SIG-M5 (cell line): ENCODE results near the gene MORN2.
"Not testable (repeated sequence)": the region's sequence is repeated elsewhere in the genome, so short reads cannot be mapped to it uniquely, and the experiment has no call there.

Experiments used
- DNase-seq: peaks from one replicate; lab custom pipeline; 2025; lab: John Stamatoyannopoulos, UW

Gene MORN2

GRCh38 chr2:38875576-38876367, at the start of gene MORN2, which contains the start of gene DHX57:
Gene MORN2, plus strand, starts transcription at chr2:38875976.
Gene DHX57, minus strand, starts transcription at chr2:38875934. Its CDS starts 7,529 bp downstream, at chr2:38868405.
- DNase-seq = no peak

GRCh38 chr2:38827539-38828145, 48.1 kb upstream of the MORN2 start:
- DNase-seq = not testable (repeated sequence)

- no peak for DNase-seq
Measured at GRCh38 chr2:38828460-38828859, 47.3 kb upstream of the MORN2 start.

GRCh38 chr2:38829971-38830370, 45.8 kb upstream of the MORN2 start:
- DNase-seq = no peak

GRCh38 chr2:38830526-38831159, 45.1 kb upstream of the MORN2 start:
- no peak for DNase-seq

- no peak for DNase-seq
Measured at GRCh38 chr2:38835015-38835601, 40.7 kb upstream of the MORN2 start.

- peak; percentile 50 for DNase-seq
Measured at GRCh38 chr2:38835990-38836389, 39.8 kb upstream of the MORN2 start.

- DNase-seq = no peak
Measured at GRCh38 chr2:38836791-38837190, 39.0 kb upstream of the MORN2 start.

- DNase-seq = no peak
Measured at GRCh38 chr2:38850045-38850444, 25.7 kb upstream of the MORN2 start.

- DNase-seq = no peak
Measured at GRCh38 chr2:38856165-38856564, 19.6 kb upstream of the MORN2 start.

- DNase-seq = no peak
Measured at GRCh38 chr2:38862476-38862875, 13.3 kb upstream of the MORN2 start.

GRCh38 chr2:38863061-38863695, 12.6 kb upstream of the MORN2 start:
- no peak for DNase-seq

GRCh38 chr2:38866773-38867443, 8.9 kb upstream of the MORN2 start:
- no peak for DNase-seq

GRCh38 chr2:38871432-38871831, 4.3 kb upstream of the MORN2 start:
- no peak for DNase-seq

- no peak for DNase-seq
Measured at GRCh38 chr2:38873763-38874162, 2.0 kb upstream of the MORN2 start.

- DNase-seq = no peak
Measured at GRCh38 chr2:38875227-38875575, 575 bp upstream of the MORN2 start.

GRCh38 chr2:38876407-38876806, 631 bp downstream of the MORN2 start:
- no peak for DNase-seq

- DNase-seq = no peak
Measured at GRCh38 chr2:38886063-38886462, 10.3 kb downstream of the MORN2 start.

GRCh38 chr2:38887347-38887746, 11.6 kb downstream of the MORN2 start:
- DNase-seq = no peak

GRCh38 chr2:38887902-38888554, 12.3 kb downstream of the MORN2 start:
- DNase-seq = no peak

- DNase-seq = no peak
Measured at GRCh38 chr2:38889045-38889444, 13.3 kb downstream of the MORN2 start.
